Hepatocyte (in vitro differentiated cells): Measurements from ENCODE around the gene NME4.

Experiments
- EZH2 ChIP-seq: fragments of 200-600 bp; sonication (generic); IDR thresholded peaks from 2 replicates; pipeline ENCODE4 v1.6.1; 2016; ENCODE audit warnings: antibody characterized with exemption, mild to moderate bottlenecking, borderline replicate concordance
- EZH2phosphoT487 ChIP-seq: fragments of 200-600 bp; sonication (generic); IDR thresholded peaks from one replicate; pipeline ENCODE4 v1.6.1; 2018; ENCODE audit warnings: antibody characterized with exemption, mild to moderate bottlenecking, low read depth, moderate library complexity; ENCODE audit not compliant: unreplicated experiment, severe bottlenecking
- TF ChIP-seq, protein P1 (sequence below): fragments of 200-600 bp; sonication (generic); IDR thresholded peaks from 2 replicates; pipeline ENCODE4 v1.5.1; 2016; ENCODE audit warnings: antibody characterized with exemption, mild to moderate bottlenecking; ENCODE audit not compliant: poor library complexity

GRCh38 chr16:375212-375611 lies 21.8 kb upstream of the NME4 start:
- no peak for TF ChIP-seq EZH2
- TF ChIP-seq, protein P1, sequence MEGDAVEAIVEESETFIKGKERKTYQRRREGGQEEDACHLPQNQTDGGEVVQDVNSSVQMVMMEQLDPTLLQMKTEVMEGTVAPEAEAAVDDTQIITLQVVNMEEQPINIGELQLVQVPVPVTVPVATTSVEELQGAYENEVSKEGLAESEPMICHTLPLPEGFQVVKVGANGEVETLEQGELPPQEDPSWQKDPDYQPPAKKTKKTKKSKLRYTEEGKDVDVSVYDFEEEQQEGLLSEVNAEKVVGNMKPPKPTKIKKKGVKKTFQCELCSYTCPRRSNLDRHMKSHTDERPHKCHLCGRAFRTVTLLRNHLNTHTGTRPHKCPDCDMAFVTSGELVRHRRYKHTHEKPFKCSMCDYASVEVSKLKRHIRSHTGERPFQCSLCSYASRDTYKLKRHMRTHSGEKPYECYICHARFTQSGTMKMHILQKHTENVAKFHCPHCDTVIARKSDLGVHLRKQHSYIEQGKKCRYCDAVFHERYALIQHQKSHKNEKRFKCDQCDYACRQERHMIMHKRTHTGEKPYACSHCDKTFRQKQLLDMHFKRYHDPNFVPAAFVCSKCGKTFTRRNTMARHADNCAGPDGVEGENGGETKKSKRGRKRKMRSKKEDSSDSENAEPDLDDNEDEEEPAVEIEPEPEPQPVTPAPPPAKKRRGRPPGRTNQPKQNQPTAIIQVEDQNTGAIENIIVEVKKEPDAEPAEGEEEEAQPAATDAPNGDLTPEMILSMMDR: no peak
- no peak for TF ChIP-seq EZH2phosphoT487
